Osteocyte (in vitro differentiated cells): Measurements from ENCODE around the gene SPNS3. TPM values are rescaled to one million over a fixed set of nuclear protein-coding genes. Genes with fewer than 3 reads are reported as not detected.

ENCODE experiments used
- DNase-seq: peaks from one replicate; pipeline ENCODE4 v3.0.0; 2021; ENCODE audit warnings: mixed read lengths; ENCODE audit not compliant: unreplicated experiment; ENCODE audit errors: extremely low spot score
- H3K27ac Mint-ChIP-seq: one replicate; pipeline ENCODE4 v1.8.0; 2021; ENCODE audit warnings: mild to moderate bottlenecking, mixed read lengths; ENCODE audit not compliant: unreplicated experiment
- H3K27me3 Mint-ChIP-seq: one replicate; pipeline ENCODE4 v1.8.0; 2021; ENCODE audit warnings: mixed read lengths; ENCODE audit not compliant: unreplicated experiment
- H3K36me3 Mint-ChIP-seq: one replicate; pipeline ENCODE4 v1.8.0; 2021; ENCODE audit warnings: mixed read lengths; ENCODE audit not compliant: unreplicated experiment
- H3K4me1 Mint-ChIP-seq: one replicate; pipeline ENCODE4 v1.8.0; 2021; ENCODE audit warnings: mixed read lengths; ENCODE audit not compliant: unreplicated experiment
- H3K4me3 Mint-ChIP-seq: one replicate; pipeline ENCODE4 v1.8.0; 2021; ENCODE audit warnings: mild to moderate bottlenecking, moderate library complexity, mixed read lengths; ENCODE audit not compliant: unreplicated experiment
- H3K9me3 Mint-ChIP-seq: one replicate; pipeline ENCODE4 v1.8.0; 2021; ENCODE audit warnings: mixed read lengths; ENCODE audit not compliant: unreplicated experiment
- CTCF ChIP-seq: fragments of 200-600 bp; sonication (generic); IDR thresholded peaks from 2 replicates; pipeline ENCODE4 v1.5.0; 2021; ENCODE audit warnings: antibody characterized with exemption, mild to moderate bottlenecking, moderate library complexity
- total RNA-seq: library from RNA; stranded (reverse); gene quantifications from 2 replicates; pipeline ENCODE4 v1.2.1, GENCODE V29; 2021

Gene SPNS3
- total RNA-seq, 1 donor from 2014 or later = not detected

DNA sequence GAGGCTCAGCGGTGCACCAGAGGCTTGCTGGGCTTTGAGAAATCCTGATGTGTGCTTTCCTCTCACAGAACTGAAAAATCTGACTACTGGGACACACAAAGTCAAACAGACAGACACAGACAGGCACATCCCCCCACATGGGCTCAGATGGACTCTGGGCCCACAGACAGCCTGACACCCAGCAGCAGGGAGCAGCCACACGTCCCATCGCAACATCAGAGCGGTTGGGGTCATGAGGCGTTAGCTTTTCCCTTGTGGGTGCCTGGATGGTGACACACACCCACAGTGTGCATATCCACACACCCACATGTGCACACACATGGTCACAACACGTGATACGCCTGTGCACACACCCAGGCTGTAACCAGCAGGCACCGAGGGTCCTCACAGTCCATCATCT lies 6.3 kb downstream of the SPNS3 start:
- no peak for DNase-seq
- no peaks in the 10 kb centered on the region for H3K4me1 Mint-ChIP-seq
- no peak overlapping the region for H3K4me3 Mint-ChIP-seq
- H3K27me3 Mint-ChIP-seq = peaks cover 13% of the 10 kb centered on the region
- H3K9me3 Mint-ChIP-seq = no peaks in the 10 kb centered on the region
- no peak overlapping the region for H3K27ac Mint-ChIP-seq
- no peak for TF ChIP-seq CTCF
- no peaks in the 10 kb centered on the region for H3K36me3 Mint-ChIP-seq

- no peak for DNase-seq
- Mint-ChIP-seq H3K36me3 (no peaks in the 10 kb centered on the region), H3K4me1 (no peaks in the 10 kb centered on the region), H3K4me3 (no peak overlapping the region), H3K27me3 (peaks cover 13% of the 10 kb centered on the region), H3K27ac (no peak overlapping the region), H3K9me3 (no peaks in the 10 kb centered on the region)
- no peak for TF ChIP-seq CTCF
Observed at GRCh38 chr17:4440690-4441686, 7.2 kb downstream of the SPNS3 start.

DNA sequence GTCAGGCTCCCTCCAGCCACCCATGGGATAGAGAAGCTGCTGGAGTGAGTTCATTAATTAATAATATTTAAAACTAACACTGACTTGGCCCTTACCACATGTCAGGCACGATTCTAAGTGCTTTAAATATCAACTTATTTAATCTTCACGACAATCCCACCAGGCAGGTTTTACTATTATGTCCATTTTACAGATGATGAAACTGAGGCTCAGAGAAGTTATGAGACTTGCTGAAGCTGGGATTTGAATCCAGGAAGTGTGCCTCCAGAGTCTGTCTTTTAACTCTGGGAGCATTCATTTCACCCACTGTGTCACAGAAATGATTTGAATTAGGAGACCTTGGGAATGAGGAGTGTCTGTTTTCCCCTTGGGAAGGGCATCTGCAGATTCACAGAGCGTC lies 8.8 kb downstream of the SPNS3 start:
- TF ChIP-seq CTCF = no peak
- no peak overlapping the region for H3K4me3 Mint-ChIP-seq
- H3K9me3 Mint-ChIP-seq = no peaks in the 10 kb centered on the region
- H3K36me3 Mint-ChIP-seq = no peaks in the 10 kb centered on the region
- no peak for DNase-seq
- H3K27ac Mint-ChIP-seq = no peak overlapping the region
- no peaks in the 10 kb centered on the region for H3K4me1 Mint-ChIP-seq
- H3K27me3 Mint-ChIP-seq = peaks cover 10% of the 10 kb centered on the region

- no peak overlapping the region for H3K27ac Mint-ChIP-seq
Observed at GRCh38 chr17:4443476-4443875, 9.7 kb downstream of the SPNS3 start.

More at GRCh38 chr17:4443476-4443875, 9.7 kb downstream of the SPNS3 start:
- Mint-ChIP-seq H3K27me3 (peaks cover 13% of the 10 kb centered on the region), H3K4me1 (no peaks in the 10 kb centered on the region), H3K4me3 (no peak overlapping the region), H3K36me3 (no peaks in the 10 kb centered on the region), H3K9me3 (no peaks in the 10 kb centered on the region)
- no peak for TF ChIP-seq CTCF
- DNase-seq = no peak
